ENCODE results near the gene FRAT1.

- TF ChIP-seq CTCF (IDR thresholded peaks at IDR 0.05): no peak
- TF ChIP-seq POLR2AphosphoS5 (IDR thresholded peaks at IDR 0.05): no peak
- TF ChIP-seq POLR2A (IDR thresholded peaks at IDR 0.05; ENCODE audit: low read depth): no peak
- no peak for TF ChIP-seq EP300 (IDR thresholded peaks at IDR 0.05)
These were observed 21.4 kb upstream of the FRAT1 start for GRCh38 chr10:97297556-97298222.
